ENCODE results near the gene OLIG2.

GRCh38 chr21:33055991-33056390 is 30.3 kb downstream of the OLIG2 start:
- TF ChIP-seq RAD21 (IDR thresholded peaks at IDR 0.05; ENCODE audit: low read depth) (no peak), TAF1 (IDR thresholded peaks at IDR 0.05; ENCODE audit: low read depth) (no peak), TCF12 (IDR thresholded peaks at IDR 0.05; ENCODE audit: low read depth) (no peak), TEAD4 (IDR thresholded peaks at IDR 0.05) (no peak), CEBPB (IDR thresholded peaks at IDR 0.05) (no peak), EP300 (IDR thresholded peaks at IDR 0.05; ENCODE audit: borderline replicate concordance) (no peak), YY1 (IDR thresholded peaks at IDR 0.05; ENCODE audit: low read depth) (no peak), REST (IDR thresholded peaks at IDR 0.05; ENCODE audit: low read depth) (no peak)

Measured in Ishikawa (cell line).